ENCODE results near the gene TMEM201.
"Not testable (repeated sequence)": the region's sequence is repeated elsewhere in the genome, so short reads cannot be mapped to it uniquely, and the experiment has no call there.

TMEM201 gene, protein sequence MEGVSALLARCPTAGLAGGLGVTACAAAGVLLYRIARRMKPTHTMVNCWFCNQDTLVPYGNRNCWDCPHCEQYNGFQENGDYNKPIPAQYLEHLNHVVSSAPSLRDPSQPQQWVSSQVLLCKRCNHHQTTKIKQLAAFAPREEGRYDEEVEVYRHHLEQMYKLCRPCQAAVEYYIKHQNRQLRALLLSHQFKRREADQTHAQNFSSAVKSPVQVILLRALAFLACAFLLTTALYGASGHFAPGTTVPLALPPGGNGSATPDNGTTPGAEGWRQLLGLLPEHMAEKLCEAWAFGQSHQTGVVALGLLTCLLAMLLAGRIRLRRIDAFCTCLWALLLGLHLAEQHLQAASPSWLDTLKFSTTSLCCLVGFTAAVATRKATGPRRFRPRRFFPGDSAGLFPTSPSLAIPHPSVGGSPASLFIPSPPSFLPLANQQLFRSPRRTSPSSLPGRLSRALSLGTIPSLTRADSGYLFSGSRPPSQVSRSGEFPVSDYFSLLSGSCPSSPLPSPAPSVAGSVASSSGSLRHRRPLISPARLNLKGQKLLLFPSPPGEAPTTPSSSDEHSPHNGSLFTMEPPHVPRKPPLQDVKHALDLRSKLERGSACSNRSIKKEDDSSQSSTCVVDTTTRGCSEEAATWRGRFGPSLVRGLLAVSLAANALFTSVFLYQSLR

GRCh38 chr1:9588551-9589143 is at the start of gene TMEM201:
Gene TMEM201, plus strand, starts transcription at chr1:9588911. Its CDS starts 20 bp downstream, at chr1:9588931.
- DNase-seq: peak; percentile 94

GRCh38 chr1:9539165-9539828 is 49.4 kb upstream of the TMEM201 start, which contains the start of gene SLC25A33:
Gene SLC25A33, plus strand, starts transcription at chr1:9539465. Its CDS starts 227 bp downstream, at chr1:9539692.
- DNase-seq: peak; percentile 98

GRCh38 chr1:9539829-9540550 is 48.7 kb upstream of the TMEM201 start:
- peak; percentile 58 for DNase-seq

DNA sequence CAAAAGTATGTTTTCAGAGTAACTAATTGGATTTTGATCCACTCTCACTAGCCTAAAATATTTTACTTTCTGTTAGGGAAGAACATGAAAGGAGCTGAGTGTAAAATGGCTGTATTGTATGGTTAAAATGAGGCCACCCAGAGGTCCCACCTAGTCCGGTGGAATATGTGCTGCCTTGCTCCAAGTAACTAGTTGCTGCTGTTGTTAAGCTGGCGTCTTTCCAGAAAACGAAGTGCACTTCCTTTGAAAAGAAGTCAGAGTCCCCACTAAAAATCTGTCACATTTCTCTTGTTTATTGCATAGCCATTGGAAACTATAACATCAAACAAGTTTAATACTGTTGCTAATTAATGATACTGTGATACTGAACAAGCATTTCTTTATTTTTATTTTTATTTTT is 46.3 kb upstream of the TMEM201 start:
- no peak for DNase-seq

- DNase-seq: no peak
These were observed 43.8 kb upstream of the TMEM201 start for GRCh38 chr1:9544926-9545325.

DNA sequence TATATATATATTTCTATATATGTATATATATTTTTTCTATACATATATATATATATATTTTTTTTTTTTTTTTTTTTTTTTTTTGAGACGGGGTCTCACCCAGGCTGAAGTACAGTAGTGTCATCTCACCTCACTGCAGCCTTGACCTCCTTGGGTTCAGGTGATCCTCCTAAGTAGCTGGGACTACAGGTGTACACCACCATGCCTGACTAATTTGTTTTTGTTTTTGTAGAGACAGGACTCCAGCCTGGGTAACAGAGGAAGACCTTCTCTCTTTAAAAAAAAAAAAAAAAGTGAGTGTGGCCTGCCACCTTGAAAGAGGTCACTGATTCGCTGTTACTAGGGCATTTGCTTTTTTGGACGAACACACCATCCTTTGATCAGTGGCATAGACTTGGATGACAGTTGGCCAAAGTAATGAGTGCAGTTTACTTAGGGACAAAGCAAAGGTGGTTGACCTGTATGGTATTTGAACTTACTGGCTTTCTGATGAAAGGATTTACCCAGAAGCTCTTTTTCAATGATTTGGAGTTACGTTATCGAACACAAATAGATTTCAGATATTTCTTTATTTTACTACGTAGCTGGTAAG is 38.7 kb upstream of the TMEM201 start:
- no peak for DNase-seq

GRCh38 chr1:9551984-9552383 is 36.7 kb upstream of the TMEM201 start:
- DNase-seq: no peak

GRCh38 chr1:9553736-9554144 is 35.0 kb upstream of the TMEM201 start:
- DNase-seq: no peak

DNA sequence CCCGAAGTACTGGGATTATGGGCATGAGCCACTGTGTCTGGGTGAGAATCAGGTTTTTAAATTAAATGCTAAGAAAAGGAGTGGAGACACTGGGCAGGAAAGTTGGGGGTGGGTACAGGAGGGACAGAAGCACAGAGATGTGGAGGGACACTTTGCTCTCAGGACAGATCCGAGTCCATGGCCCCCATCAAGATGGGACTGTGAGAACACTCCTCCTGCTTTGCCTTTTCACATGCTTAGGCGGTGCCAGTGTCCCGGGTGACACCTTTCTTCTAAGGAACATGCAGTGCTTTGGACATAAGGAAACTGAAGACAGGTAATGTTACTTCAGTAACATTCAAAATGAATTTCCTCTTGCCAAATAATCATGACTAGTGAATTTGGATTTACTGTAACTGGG is 32.8 kb upstream of the TMEM201 start:
- no peak for DNase-seq

DNA sequence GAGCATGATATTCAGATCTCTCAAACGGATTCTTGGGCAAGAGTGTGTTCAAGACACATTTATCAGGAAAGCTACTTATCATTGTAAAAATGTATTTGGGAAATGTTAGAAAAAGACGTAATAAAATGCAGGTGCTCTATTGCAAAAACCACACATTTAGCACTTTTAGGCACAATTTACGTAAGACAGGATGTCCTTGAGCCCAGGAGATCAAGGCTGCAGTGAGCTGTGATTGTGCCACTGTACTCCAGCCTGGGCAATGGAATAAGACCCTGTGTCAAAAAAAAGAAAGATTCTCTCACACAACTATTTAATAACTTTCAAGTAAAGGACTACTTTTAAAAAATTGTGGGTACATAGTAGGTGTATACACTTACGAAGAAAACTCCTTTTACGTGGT is 31.1 kb upstream of the TMEM201 start:
- no peak for DNase-seq

DNA sequence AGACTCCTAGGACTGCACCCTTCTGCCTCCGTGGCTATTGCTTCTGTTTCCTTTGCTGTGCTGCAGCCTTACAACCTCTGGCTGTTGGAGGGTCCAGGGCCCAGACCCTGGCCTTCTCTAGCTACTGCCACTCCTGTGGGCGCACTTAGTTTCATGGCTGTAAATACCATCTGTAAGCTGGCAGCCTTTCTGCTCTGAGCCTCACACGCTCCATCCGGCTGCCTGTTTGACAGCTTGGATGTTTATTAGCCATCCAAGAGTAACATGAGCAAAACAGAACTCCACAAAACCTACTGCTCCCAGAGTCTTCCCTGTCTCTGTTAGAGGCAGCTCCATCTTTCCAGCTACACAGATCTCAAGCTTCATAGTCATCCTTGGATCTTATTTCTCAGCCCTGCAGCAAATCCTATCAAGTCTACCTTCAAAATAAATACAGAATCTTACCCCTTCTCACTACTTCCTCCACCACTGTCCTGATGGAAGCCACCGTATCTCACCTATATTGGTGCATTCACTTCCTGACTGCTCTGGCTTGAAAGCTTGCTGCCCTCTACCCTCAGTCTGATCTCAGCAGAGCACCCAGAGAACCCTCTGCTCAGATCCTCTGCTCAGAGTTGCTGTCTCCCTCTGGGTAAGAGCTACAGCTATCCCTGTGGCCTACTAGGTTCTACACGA is 30.3 kb upstream of the TMEM201 start:
- DNase-seq: no peak

GRCh38 chr1:9558946-9559545 is 29.7 kb upstream of the TMEM201 start:
- DNase-seq: no peak

GRCh38 chr1:9559673-9560072 is 29.0 kb upstream of the TMEM201 start:
- DNase-seq: no peak

- not testable (repeated sequence) for DNase-seq
These were observed 28.6 kb upstream of the TMEM201 start for GRCh38 chr1:9560090-9560489.

- peak; percentile 47 for DNase-seq
These were observed 27.3 kb upstream of the TMEM201 start for GRCh38 chr1:9561429-9561828.

GRCh38 chr1:9569267-9569666 is 19.4 kb upstream of the TMEM201 start:
- DNase-seq: no peak

DNA sequence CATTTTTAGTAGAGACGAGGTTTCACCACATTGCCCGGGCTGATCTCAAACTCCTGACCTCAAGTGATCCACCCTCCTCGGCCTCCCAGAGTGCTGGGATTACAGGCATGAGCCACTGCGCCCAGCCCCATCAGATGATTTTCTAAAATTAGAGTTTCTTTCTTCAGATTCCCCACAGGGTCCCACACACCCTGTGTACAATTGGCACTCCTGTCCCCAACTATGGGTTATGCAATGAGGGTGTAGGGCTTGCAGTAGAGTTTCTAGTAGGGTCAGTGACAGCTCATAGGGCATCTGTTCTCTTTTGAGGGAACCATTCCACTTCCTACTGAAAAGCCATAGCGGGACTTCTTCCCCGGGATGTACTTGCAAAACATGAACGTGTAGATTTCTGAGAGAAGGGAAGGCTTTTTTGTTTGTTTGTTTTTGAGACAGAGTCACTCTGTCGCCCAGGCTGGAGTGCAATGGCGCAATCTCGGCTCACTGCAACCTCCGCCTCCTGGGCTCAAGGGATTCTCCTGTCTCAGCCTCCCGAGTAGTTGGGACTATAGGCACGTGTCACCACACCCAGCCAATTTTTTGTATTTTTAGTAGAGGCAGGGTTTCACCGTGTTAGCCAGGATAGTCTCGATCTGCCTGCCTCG is 17.7 kb upstream of the TMEM201 start:
- DNase-seq: not testable (repeated sequence)

DNA sequence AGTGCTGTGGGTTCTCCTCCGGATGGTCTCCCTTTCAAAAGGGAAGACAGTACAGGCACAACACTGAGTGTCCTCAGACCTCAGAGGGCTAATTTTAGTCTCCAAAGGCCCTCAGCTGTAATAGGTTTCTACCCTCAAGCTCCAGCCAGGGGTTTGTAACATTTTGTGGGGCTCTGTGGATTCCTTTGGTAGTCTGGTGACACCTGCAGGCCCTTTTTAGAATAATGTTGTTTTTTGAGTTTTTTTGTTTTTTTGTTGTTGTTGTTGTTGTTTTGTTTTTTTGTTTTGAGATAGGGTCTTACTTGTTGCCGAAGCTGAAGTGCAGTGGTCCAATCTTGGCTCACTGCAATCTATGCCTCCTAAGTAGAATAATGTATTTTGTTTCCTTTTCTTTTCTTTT is 15.0 kb upstream of the TMEM201 start:
- no peak for DNase-seq

DNA sequence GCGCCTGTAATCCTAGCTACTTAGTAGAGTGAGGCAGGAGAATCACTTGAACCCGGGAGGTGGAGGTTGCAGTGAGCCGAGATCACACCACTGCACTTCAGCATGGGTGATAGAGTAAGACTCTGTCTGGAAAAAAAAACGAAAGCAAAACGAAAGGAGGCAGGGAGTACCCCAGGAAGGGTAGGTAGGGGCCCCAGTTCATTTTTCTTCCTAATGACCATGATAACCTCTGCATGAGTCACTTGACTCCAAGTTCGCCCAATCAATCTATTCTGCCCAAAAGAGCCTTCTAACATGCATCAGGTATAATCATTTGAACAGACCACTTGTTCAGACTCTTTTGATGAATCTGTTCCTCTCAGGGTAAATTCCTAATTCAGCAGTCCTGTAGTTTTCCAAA is 13.2 kb upstream of the TMEM201 start:
- DNase-seq: no peak

GRCh38 chr1:9576903-9577302 is 11.8 kb upstream of the TMEM201 start:
- no peak for DNase-seq

GRCh38 chr1:9577423-9577822 is 11.3 kb upstream of the TMEM201 start:
- DNase-seq: no peak
